ENCODE data around the gene ADAM15. TPM values are rescaled to one million over a fixed set of nuclear protein-coding genes. Genes with fewer than 3 reads are reported as not detected.

ADAM15 gene
- total RNA-seq, 1 experiment from 2014 or later, result 41.7 TPM

GRCh38 chr1:155029513-155030242, 21.4 kb upstream of the ADAM15 start:
- ATAC-seq (no peak), DNase-seq (ENCODE audit: low read depth, low spot score) (no peak)
- H3K27me3 ChIP-seq (ENCODE audit: control insufficient read depth, insufficient read depth, low read length), result no peaks in the 10 kb centered on the region
- intact Hi-C loops (cut with micrococcal nuclease; ENCODE audit: unreplicated experiment), result no loop called here
- BruUV-seq (replicated peaks), result no TSS peak
- no peaks in the 10 kb centered on the region for H3K9me3 ChIP-seq (ENCODE audit: control insufficient read depth, insufficient read depth, low read depth, low read length)
- TF ChIP-seq SIN3A (IDR thresholded peaks at IDR 0.05; ENCODE audit: borderline replicate concordance, insufficient read depth, low read depth, low read length) (no peak), TCF7L2 (IDR thresholded peaks at IDR 0.05; ENCODE audit: low read depth, low read length) (no peak), REST (IDR thresholded peaks at IDR 0.05; ENCODE audit: insufficient read depth in 1 of 2, low read depth in 2 of 2, low read length in 1 of 2) (no peak), POLR2AphosphoS5 (IDR thresholded peaks at IDR 0.05; ENCODE audit: low read depth, low read length) (no peak)
- TF ChIP-seq, protein P1, sequence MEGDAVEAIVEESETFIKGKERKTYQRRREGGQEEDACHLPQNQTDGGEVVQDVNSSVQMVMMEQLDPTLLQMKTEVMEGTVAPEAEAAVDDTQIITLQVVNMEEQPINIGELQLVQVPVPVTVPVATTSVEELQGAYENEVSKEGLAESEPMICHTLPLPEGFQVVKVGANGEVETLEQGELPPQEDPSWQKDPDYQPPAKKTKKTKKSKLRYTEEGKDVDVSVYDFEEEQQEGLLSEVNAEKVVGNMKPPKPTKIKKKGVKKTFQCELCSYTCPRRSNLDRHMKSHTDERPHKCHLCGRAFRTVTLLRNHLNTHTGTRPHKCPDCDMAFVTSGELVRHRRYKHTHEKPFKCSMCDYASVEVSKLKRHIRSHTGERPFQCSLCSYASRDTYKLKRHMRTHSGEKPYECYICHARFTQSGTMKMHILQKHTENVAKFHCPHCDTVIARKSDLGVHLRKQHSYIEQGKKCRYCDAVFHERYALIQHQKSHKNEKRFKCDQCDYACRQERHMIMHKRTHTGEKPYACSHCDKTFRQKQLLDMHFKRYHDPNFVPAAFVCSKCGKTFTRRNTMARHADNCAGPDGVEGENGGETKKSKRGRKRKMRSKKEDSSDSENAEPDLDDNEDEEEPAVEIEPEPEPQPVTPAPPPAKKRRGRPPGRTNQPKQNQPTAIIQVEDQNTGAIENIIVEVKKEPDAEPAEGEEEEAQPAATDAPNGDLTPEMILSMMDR (IDR thresholded peaks at IDR 0.05), result no peak
- no peaks in the 10 kb centered on the region for H3K36me3 ChIP-seq (ENCODE audit: control insufficient read depth, insufficient read depth, low read length)
- H3K4me3 ChIP-seq (ENCODE audit: low read depth in 2 of 2, low read length in 2 of 2), result no peak overlapping the region
- ChIA-PET POLR2A (no interaction called here), CTCF (interaction anchor here (0.7 kb wide), 1 partner anchor 288 kb away, joined by 3 read pairs; no protein-coding TSS in a partner anchor)
- H3K4me1 ChIP-seq (ENCODE audit: control insufficient read depth, insufficient read depth, low read length), result no peaks in the 10 kb centered on the region
- in situ Hi-C loops (cut with HindIII; ENCODE audit: low pct_unique_long_range_greater_than_20kb, low sequenced_read_pairs), result no loop called here
- no peak overlapping the region for H3K27ac ChIP-seq (ENCODE audit: low read length)

GRCh38 chr1:155030243-155030795, 20.8 kb upstream of the ADAM15 start:
- CTCF ChIA-PET, result no interaction called here
- no peaks in the 10 kb centered on the region for H3K4me1 ChIP-seq (ENCODE audit: control insufficient read depth, insufficient read depth, low read length)
- DNase-seq (ENCODE audit: low read depth, low spot score) (no peak), ATAC-seq (no peak)
- in situ Hi-C loops (cut with HindIII; ENCODE audit: low pct_unique_long_range_greater_than_20kb, low sequenced_read_pairs) (no loop called here), intact Hi-C loops (cut with micrococcal nuclease; ENCODE audit: unreplicated experiment) (no loop called here)
- no peaks in the 10 kb centered on the region for H3K27me3 ChIP-seq (ENCODE audit: control insufficient read depth, insufficient read depth, low read length)
- H3K27ac ChIP-seq (ENCODE audit: low read length), result no peak overlapping the region
- H3K4me3 ChIP-seq (ENCODE audit: low read depth in 2 of 2, low read length in 2 of 2), result no peak overlapping the region
- POLR2A ChIA-PET, result no interaction called here
- H3K9me3 ChIP-seq (ENCODE audit: control insufficient read depth, insufficient read depth, low read depth, low read length), result no peaks in the 10 kb centered on the region
- TF ChIP-seq TCF7L2 (IDR thresholded peaks at IDR 0.05; ENCODE audit: low read depth, low read length) (no peak), REST (IDR thresholded peaks at IDR 0.05; ENCODE audit: insufficient read depth in 1 of 2, low read depth in 2 of 2, low read length in 1 of 2) (no peak), POLR2AphosphoS5 (IDR thresholded peaks at IDR 0.05; ENCODE audit: low read depth, low read length) (no peak), SIN3A (IDR thresholded peaks at IDR 0.05; ENCODE audit: borderline replicate concordance, insufficient read depth, low read depth, low read length) (no peak)
- TF ChIP-seq, protein P1 (IDR thresholded peaks at IDR 0.05), result no peak
- H3K36me3 ChIP-seq (ENCODE audit: control insufficient read depth, insufficient read depth, low read length), result no peaks in the 10 kb centered on the region
- BruUV-seq (replicated peaks), result no TSS peak
